Activated T-cell treated with anti-CD3 and anti-CD28 coated beads, Interleukin-2, amount 50 U/mL, for 4 hours (primary cell): ENCODE results near the gene MATCAP1. TPM values are rescaled to one million over a fixed set of nuclear protein-coding genes. Genes with fewer than 3 reads are reported as not detected.

Experiments
- ATAC-seq, 2 donors: fragments of 200-7000 bp; cut with Tn5 transposase; one replicate each; pipeline ENCODE4 v1.10.0; 2021
- DNase-seq: peaks from one replicate; pipeline ENCODE4 v3.0.0-alpha.2; 2020
- H3K27me3 Mint-ChIP-seq: one replicate; pipeline ENCODE4 v1.8.0; 2021; ENCODE audit warnings: low read depth, mixed read lengths
- H3K36me3 Mint-ChIP-seq: one replicate; pipeline ENCODE4 v1.8.0; 2022; ENCODE audit warnings: mixed read lengths; ENCODE audit not compliant: insufficient read depth
- H3K4me1 Mint-ChIP-seq: one replicate; pipeline ENCODE4 v1.8.0; 2021; ENCODE audit warnings: low read depth, mixed read lengths
- H3K4me3 Mint-ChIP-seq: one replicate; pipeline ENCODE4 v1.8.0; 2021; ENCODE audit warnings: mild to moderate bottlenecking, moderate library complexity, mixed read lengths
- H3K9me3 Mint-ChIP-seq: one replicate; pipeline ENCODE4 v1.8.0; 2021; ENCODE audit warnings: mixed read lengths
- total RNA-seq, 3 donors: library from RNA; stranded (reverse); gene quantifications; one replicate each; pipeline ENCODE4 v1.2.1, GENCODE V29; 2021

The MATCAP1 gene
- total RNA-seq, result 10 to 100 TPM; 10.1 to 15.5 (median 14.7) TPM

- peaks cover 5% of the 10 kb centered on the region for H3K27me3 Mint-ChIP-seq
- DNase-seq (peak; percentile 88), ATAC-seq (peak; percentile 95 to 96)
- no peaks in the 10 kb centered on the region for H3K9me3 Mint-ChIP-seq
- H3K36me3 Mint-ChIP-seq, result no peaks in the 10 kb centered on the region
- H3K4me3 Mint-ChIP-seq, result peak within 1 kb of the TSS; percentile 83
- H3K4me1 Mint-ChIP-seq, result peaks cover 12% of the 10 kb centered on the region
Measured at GRCh38 chr16:67183627-67184452, at the start of gene MATCAP1. Gene MATCAP1, minus strand, starts transcription at chr16:67183963. Its CDS starts 3,353 bp downstream, at chr16:67180610.

DNA sequence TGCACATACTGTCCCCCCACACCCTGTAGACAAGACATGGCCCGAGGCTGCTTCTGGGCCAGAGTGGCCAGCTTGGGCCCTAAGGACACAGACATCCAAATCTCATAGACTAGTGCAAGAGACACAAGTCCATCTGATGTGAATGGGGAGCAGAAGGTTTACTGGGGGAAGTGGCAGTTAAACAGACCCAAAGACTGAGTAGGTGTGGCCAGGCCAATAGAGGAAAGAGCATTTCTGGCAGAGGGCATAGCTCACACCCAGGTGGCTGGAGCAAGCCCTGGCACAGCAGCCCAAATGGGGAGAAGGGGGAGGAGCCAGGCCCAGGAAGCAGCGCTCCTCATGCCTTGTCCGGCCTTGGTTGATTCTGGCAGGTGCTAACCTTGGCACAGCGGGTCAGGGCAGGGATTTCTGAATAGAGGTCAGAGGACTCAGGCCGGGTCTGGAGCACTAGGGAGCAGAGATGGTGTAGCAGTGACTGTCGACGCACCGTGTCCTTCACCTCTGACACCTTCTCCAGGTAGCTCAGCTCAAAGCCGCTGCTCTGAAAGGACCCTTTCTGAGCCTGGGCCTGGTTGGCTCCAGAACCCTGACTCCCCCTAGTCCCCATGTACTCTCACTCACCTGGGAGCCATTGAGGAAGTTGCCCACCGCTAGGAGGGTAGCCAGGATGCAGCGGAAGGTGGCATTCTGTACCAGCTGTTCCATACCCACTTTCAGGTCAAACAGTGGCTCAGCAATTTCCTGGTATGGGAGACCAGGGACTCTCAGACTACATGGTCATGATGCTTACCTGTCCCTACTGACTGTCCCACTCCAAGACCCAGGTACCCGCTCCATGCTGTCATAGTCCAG lies 47.3 kb upstream of the MATCAP1 start:
- ATAC-seq (no peak), DNase-seq (no peak)
- H3K4me1 Mint-ChIP-seq, result peaks cover 17% of the 10 kb centered on the region
- no peak overlapping the region for H3K4me3 Mint-ChIP-seq
- H3K9me3 Mint-ChIP-seq, result no peaks in the 10 kb centered on the region
- peaks cover 20% of the 10 kb centered on the region for H3K36me3 Mint-ChIP-seq
- no peaks in the 10 kb centered on the region for H3K27me3 Mint-ChIP-seq

- no peaks in the 10 kb centered on the region for H3K27me3 Mint-ChIP-seq
- ATAC-seq (no peak), DNase-seq (no peak)
- H3K9me3 Mint-ChIP-seq, result no peaks in the 10 kb centered on the region
- H3K4me1 Mint-ChIP-seq, result peaks cover 25% of the 10 kb centered on the region
- no peak overlapping the region for H3K4me3 Mint-ChIP-seq
- peaks cover 19% of the 10 kb centered on the region for H3K36me3 Mint-ChIP-seq
Measured at GRCh38 chr16:67229906-67230808, 46.4 kb upstream of the MATCAP1 start.

DNA sequence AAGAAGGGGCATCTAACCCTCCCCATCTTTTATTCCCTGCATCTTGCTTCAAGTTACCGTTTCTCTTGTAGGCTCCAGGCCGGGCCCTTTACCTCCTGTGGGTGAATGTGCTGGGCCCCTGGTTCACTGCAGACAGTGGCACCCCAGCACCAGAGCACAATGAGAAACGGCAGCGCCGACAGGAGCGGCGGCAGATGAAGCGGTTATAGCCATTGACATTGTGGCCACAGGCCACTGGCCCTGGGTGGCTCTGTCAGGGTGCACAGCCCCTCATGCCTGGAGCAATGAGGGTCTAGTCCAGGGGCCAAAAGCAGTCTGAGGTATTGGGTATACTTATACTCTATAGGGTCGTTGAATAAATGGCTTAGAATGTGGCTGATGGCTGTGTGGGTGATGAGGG lies 45.1 kb upstream of the MATCAP1 start:
- H3K4me1 Mint-ChIP-seq, result peaks cover 37% of the 10 kb centered on the region
- DNase-seq, result no peak
- peaks cover 19% of the 10 kb centered on the region for H3K36me3 Mint-ChIP-seq
- no peak for ATAC-seq
- no peaks in the 10 kb centered on the region for H3K9me3 Mint-ChIP-seq
- H3K4me3 Mint-ChIP-seq, result peak overlapping the region; percentile 96
- H3K27me3 Mint-ChIP-seq, result no peaks in the 10 kb centered on the region

GRCh38 chr16:67228034-67228785 lies 44.4 kb upstream of the MATCAP1 start:
- Mint-ChIP-seq H3K9me3 (no peaks in the 10 kb centered on the region), H3K36me3 (peaks cover 17% of the 10 kb centered on the region), H3K4me1 (peaks cover 44% of the 10 kb centered on the region), H3K27me3 (no peaks in the 10 kb centered on the region), H3K4me3 (peak overlapping the region; percentile 96)
- no peak for DNase-seq
- ATAC-seq, result no peak

GRCh38 chr16:67227567-67227921 lies 43.8 kb upstream of the MATCAP1 start:
- Mint-ChIP-seq H3K36me3 (peaks cover 17% of the 10 kb centered on the region), H3K4me1 (peaks cover 44% of the 10 kb centered on the region), H3K4me3 (peak overlapping the region; percentile 96), H3K27me3 (no peaks in the 10 kb centered on the region), H3K9me3 (no peaks in the 10 kb centered on the region)
- DNase-seq (no peak), ATAC-seq (no peak)

DNA sequence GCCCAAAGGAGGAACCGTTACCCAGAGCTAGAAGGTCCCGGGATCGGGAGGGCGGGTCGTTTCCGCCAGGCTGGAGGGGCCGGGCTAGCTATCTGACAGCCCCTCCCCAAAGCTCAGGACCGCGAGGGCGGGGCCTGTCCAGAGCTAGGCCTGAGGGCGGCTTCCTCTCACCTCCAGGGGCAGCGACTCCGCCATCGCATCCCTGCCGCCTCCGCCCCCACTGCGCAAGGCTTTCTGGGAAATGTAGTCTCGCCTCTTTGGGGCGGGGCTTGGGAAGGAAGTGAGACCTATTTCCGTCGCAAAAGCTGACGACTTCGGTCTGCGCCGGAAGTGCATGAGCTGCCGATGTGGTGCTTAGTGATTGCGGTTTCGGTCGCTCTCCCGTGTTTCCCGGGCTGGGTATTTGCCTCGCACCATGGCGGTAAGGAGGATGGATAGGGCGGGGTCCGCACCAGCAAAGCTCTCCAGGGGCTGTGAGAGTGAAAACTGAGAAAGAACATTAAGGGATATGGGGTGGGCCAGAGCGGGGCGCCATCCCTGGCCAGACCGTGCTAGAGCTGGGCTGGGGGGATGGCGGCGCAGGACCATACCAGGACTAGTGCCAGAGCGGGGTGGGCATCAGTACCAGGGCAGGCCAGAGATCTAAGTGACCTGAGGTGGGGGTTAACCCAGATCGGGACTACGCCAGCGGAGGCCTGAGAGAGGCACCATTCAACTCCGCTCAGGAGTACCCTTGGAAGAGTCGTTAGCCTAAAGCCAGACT lies 43.2 kb upstream of the MATCAP1 start, which contains the start of gene TMEM208:
TMEM208 (plus strand) TSS at position 327 of the 763 bp plus-strand sequence; CDS start at position 416, 89 bp downstream.
- Mint-ChIP-seq H3K36me3 (peaks cover 17% of the 10 kb centered on the region), H3K27me3 (no peaks in the 10 kb centered on the region), H3K9me3 (no peaks in the 10 kb centered on the region), H3K4me3 (peak within 1 kb of the TSS; percentile 96), H3K4me1 (peaks cover 44% of the 10 kb centered on the region)
- peak; percentile 97 for DNase-seq
- peak; percentile 94 for ATAC-seq

DNA sequence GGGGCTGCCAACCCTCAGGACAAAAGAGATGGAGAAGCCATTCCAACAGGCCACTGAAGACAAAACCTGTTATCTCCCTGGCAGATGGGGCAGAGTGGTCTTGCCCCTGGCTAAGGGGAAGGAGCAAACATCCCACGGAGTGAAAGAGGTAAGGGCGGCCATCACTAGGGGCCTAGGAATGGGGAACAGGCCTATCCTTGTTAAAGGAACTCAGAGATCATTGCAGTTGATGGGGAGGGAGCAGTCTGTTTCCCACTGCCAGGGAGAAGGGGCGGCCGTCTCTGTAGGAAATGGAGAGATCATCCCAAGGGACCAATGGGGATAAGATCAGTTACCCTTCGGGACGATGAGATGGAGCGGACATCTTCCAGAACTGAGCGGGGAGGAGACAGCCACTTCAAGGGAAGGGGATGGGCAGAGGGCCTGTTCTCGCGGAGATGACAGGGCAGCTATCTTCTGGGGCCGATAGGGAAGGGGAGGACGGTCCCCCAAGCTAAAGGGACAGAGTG lies 42.6 kb upstream of the MATCAP1 start:
- Mint-ChIP-seq H3K36me3 (peaks cover 17% of the 10 kb centered on the region), H3K4me3 (peak overlapping the region; percentile 96), H3K27me3 (no peaks in the 10 kb centered on the region), H3K4me1 (peaks cover 44% of the 10 kb centered on the region), H3K9me3 (no peaks in the 10 kb centered on the region)
- DNase-seq, result no peak
- no peak for ATAC-seq

DNA sequence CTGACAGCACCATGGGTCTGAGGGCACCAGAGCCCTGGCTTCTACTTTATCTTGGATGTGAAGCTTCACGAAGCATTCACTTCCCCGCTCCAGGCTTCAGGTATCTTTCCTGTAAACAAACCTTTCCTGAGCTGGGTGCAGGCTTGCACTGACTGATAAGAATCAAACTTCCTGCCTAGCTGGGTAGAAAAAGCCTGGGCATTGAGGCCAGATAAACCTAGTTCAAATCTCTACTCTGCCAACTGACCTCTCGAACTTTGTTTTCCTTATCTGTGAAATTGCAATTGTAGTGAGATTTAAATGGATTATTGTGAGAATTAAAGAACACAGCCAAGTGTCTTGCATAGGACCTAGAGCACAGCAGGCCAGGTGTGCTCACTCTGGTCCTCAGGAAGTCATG lies 40.2 kb upstream of the MATCAP1 start:
- ATAC-seq, result no peak
- H3K36me3 Mint-ChIP-seq, result peaks cover 14% of the 10 kb centered on the region
- DNase-seq, result no peak
- no peaks in the 10 kb centered on the region for H3K9me3 Mint-ChIP-seq
- no peak overlapping the region for H3K4me3 Mint-ChIP-seq
- no peaks in the 10 kb centered on the region for H3K27me3 Mint-ChIP-seq
- peaks cover 47% of the 10 kb centered on the region for H3K4me1 Mint-ChIP-seq

DNA sequence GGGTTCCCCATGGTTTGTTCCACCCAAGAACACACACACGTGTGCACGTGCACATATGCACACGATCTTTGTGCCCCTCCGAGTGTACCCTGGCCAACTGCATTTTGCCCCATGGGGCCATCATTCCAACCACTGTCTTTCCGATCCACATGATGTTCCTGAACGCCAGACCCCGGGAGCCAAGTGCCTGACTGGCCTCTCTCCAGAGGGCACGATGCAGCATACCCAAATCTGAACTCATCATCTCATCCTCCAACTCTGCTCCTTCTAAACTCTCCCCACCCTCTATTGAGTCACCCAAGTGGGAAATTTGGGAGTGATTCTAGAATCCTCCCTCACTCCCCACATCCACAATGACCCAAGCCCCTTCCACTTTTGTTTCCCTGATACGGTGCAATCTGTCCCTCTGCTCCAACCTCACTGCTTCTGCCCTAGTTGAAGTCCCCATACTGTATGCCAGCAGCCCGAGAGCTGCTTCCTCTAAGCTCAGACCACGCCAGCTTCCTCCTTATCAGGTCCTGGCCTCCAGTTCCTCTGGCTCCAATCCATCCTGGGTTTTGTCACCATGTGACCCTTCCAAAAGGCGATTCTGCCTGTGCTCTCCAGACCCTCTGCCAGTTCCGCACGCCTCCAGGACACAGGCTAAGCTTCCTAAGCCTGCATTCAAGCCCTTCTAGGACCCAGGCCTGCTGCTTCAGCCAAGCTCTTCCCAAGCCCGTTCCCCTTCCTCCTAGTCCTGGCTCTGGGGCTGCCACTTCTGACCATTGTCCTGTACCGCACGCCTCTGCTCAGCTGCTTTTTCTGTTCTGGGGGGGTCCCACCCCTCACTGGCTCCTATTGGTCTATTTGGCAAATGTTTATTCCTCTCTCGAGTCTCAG lies 33.1 kb upstream of the MATCAP1 start:
- no peaks in the 10 kb centered on the region for H3K27me3 Mint-ChIP-seq

DNA sequence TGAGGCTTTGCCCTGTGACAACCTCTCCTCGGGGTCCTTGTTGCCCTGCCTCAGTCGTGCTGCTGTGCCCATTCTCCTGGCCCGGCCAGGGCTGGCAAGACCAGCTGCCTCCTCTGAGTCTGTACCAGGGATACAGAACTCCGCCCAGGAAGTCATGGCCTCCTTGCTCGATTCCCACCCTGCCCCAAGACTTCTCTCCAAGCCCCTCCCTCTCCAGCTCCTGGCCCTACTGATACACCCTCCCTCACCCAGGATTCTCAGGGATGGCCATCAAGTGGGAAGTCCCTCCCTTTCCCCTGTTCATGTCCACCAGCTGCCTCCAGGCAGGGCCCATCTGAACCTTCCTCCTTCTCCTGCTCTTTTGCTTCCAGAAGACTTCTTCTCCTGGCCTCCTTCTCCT lies 31.9 kb upstream of the MATCAP1 start:
- peaks cover 12% of the 10 kb centered on the region for H3K36me3 Mint-ChIP-seq
- no peaks in the 10 kb centered on the region for H3K9me3 Mint-ChIP-seq
- no peaks in the 10 kb centered on the region for H3K27me3 Mint-ChIP-seq
- H3K4me3 Mint-ChIP-seq, result no peak overlapping the region
- DNase-seq (no peak), ATAC-seq (no peak)
- no peaks in the 10 kb centered on the region for H3K4me1 Mint-ChIP-seq

More for the DNA sequence above, 33.1 kb upstream of the MATCAP1 start:
- peaks cover 10% of the 10 kb centered on the region for H3K36me3 Mint-ChIP-seq
- ATAC-seq (no peak), DNase-seq (no peak)
- H3K4me1 Mint-ChIP-seq, result peaks cover 3% of the 10 kb centered on the region
- no peaks in the 10 kb centered on the region for H3K9me3 Mint-ChIP-seq
- H3K4me3 Mint-ChIP-seq, result no peak overlapping the region
